GM19328 (cell line): ENCODE measurements around the gene TBC1D3B.
"Not testable (repeated sequence)": the region's sequence is repeated elsewhere in the genome, so short reads cannot be mapped to it uniquely, and the experiment has no call there.

Experiments
- ATAC-seq: cut with Tn5 transposase; IDR thresholded peaks from one replicate; pipeline ENCODE4 v1.9.1; 2021; ENCODE audit warnings: mild to moderate bottlenecking, moderate library complexity; ENCODE audit not compliant: unreplicated experiment

The TBC1D3B gene

DNA sequence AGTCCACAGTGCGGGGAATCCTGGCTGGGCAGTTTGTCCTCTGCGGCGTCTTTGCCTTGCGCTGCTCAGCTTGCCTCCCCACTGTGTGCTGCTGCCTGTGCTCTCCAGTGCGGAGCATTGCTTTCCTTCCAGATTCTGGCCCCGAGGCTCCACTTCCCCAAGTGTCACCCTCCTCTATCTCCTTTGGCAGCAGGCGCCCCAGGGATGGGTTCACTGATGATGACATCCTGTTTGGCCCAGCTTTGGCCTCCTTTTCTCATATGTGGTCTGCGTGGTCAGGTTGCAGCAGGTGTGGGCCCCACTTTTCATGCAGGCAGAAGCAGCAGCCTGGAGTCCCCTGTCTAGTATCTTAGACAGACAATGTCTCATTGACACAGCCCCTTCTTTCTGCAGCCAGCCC is 25.1 kb upstream of the TBC1D3B start:
- not testable (repeated sequence) for ATAC-seq

DNA sequence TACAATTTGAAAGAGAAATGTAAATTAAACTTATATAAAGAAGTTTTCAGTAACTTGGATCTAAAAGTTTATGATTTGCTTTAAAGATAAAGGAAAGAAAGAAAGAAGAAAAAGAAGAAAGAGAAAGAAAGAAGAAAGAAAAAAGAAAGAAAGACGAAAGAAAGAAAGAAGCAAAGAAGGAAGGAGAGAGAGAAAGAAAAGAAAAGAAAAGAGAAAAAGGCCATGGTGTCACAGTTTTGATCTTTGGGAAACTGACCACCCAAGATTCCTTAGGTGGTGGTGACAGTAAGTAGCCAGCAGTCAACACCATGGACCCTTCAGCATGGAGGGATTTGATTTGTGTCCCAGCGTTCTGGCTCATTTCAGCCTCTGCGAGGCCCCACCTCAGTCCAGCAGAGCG is 24.7 kb upstream of the TBC1D3B start:
- not testable (repeated sequence) for ATAC-seq

DNA sequence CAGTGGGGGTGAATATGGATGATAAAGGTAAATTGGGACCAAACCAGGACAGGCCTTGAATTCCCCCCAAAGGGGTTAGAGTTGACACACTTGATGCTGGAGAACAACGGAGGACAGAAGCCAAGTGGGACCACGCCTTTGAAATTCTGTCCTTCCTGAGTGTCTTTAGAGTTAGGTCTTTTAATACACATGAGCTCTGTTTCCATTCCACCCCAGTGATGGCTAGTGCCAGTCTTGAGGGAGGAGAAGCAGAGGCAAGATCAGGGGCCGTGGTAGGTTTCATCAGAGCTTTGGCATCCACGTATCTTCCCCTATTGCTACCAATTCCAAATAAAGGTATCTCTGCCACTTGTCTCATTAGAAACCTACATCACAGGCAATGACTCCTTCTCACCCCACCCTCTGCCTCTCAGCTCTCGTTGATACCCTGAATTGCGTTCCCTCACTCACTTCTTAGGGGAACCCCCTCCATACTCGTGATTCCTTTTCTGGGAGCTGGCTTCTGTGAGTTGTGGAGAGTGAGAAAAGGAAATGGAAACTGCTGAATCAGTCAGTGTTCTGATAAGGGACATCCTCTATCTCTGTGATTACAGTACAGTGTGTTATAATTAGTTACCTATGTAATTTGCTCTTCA is 22.5 kb upstream of the TBC1D3B start:
- no peak for ATAC-seq

DNA sequence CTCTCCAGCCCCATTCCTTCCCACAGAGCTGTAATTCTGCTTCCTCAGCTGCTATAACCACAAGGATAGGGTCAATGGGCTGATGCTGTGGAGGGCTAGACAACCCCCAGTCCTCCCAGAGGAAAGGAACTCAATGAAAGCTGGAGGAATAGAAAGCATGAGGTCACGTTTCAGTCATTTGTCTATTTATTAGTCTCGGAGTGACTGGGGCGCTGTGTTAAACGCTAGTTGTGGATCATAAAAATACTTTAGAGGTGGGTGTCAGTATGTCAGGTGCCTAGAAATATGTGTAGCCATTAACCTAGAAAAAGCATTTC is 20.9 kb upstream of the TBC1D3B start:
- peak; percentile 13 for ATAC-seq

DNA sequence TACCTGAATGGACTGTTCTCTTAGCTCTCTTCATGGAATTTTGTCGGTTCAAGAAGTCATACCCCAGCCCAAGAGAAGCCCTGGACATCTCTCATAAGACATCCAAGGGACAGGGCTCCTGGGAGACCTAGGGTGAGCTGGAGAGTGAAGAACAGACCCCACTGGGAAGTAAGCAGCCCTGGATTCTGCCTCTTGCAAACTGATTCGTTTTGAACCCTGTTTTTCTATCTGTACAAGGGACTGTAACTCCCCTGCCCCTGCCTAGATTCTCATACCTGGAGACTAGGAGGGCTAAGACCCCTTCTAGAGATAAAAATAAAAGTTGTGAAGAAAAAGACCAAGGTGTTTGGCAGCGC is 19.7 kb upstream of the TBC1D3B start:
- no peak for ATAC-seq

DNA sequence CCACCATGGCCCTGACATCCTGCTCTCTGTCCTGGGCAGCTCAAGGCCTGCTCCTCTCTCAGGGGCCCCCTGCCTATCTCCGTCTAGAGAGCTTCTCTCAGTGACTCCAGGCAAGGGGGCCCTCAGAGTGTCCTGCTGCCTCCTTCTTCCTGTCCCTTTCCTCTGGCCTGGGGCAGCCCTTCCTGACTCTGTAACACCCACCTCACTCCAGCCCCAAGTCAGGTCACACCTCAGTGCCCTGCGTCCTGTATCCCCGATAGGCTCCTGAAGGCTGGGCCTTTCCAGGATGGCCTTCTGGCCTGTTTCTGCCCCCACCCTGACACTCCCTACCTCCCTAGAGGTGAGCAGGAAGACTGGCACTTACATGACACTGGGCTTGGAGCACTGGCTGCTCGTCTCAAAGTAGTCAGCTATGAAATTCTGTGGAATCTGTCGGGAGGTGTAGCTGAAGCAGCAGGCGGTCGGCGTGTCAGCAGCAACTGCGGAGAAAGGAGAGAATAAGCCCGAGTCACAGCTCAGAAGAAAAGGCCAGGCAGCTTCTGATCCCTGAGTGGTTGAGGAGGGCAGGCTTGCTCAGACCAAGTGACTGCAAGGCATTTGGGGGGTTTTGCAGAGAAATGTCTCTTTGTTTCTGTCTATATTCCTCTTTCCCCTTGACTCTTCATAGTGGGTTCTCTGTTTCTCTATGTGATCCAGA is 19.1 kb upstream of the TBC1D3B start:
- no peak for ATAC-seq

DNA sequence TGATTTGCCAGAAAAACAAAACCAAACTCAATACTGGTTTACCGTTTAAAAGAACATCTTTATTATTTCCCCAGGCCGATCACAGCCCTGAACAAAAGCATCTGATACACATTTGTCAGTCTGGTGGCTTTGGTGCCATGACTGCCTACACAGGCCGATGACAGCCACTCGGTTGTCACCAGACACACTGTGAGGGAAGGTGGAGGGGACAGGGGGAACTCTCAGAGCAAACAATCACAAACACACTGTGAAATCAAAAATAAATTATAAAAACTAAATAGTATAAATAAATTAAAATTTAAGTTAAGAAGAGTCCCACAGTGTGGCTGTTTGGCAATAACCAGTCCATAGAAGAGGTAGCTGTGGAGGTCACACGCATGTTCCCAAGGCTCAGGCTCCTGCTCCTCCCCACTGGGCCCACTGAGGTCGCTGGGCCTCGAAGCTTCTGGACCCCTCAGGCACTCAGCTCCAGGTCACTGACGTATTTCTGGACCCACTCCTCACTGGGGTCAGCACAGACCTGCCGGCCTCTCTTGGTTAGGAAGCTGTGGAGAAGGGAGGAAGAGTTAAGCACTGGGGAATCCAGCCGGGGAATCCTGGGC is 18.5 kb upstream of the TBC1D3B start:
- not testable (repeated sequence) for ATAC-seq

DNA sequence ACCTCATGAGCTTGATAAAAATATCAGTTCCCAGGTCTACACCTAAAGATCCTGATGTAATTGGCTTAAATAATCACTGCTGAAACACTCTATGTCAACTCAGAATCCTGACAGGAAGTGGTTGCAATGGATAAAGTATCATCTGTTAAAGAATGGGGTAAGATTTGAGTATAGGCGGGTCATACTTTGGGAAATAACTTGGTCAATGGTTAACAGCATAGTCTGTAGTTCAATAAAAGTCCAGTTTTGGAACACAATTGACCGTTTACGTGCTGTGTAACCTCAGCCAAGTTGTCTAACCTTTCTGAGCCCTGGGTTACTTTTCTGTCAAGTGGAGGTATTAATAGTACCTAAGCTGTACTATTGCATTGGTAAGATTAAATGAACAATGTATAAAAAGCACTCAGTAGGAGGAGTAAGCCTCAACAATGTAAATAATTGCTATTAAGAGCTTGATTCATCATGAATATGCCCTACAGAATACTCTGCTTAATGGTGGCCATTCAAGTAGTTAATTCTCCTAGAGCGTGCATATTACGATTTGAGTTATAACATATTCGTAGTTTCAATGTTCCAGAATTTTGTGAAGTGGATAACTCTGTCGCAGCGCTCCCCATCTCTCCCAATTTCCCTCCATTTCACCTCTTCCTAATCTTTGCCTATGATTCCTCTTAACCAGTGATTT is 17.9 kb upstream of the TBC1D3B start:
- ATAC-seq = not testable (repeated sequence)

DNA sequence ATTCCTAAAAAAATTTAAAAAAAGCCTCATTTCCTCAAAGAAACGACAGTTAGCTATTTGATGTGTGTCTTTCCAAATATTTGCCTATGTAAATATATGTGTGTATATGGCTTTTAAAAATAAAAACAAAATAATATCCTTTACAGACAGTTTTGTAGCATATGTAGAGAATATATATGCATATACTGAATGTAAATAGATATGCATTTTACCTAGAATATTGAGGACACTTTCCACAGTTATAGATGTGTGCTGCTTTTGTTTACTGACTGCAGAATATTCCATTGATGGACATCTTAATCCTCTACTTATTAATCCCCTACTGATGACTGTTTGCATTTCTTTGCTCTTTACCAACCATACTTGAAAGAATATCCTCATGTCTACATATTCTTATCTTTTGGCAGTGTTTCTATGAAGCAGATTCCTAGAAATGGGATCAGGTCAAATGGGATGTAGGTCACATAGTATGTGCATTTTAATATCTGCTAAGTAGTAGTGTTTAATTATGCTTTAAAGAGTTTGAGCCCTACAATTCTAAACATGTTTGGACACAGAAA is 16.9 kb upstream of the TBC1D3B start:
- ATAC-seq = no peak

DNA sequence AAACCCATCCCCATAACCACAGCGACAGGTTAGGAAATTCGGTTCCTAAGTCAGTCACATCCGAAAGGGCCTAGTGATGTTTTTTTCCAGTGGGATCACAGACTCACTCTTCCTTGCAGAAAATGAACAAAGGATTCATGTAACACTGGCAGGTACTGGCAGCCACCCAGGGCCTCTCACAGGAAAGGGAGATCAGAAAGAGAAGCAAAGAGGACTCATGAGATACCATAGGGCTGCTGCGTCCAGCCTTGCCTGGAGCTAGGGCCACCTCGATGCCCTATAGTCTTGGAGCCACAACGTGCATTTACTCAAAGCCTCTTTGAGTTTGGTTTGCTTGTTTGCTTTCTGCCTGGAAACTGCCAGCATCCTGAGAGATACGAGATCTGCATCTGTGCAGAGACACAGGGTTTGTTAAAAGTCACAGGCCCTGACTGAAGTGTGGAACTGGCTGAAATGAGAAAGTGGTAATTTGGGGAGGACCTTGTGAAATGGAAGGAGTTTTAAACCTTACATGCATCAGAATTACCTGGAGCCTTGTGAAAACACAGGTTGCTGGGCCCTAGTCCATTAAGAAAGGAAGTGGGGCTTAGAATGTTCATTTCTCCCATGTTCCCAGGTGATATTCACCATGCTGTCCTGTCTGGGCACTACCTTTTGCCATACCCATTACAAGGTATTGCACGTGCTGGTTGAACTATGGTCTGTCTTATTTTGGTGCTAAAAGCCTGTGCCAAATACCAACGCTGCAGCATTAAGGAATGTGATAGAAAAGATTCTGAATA is 14.3 kb upstream of the TBC1D3B start:
- ATAC-seq = not testable (repeated sequence)

DNA sequence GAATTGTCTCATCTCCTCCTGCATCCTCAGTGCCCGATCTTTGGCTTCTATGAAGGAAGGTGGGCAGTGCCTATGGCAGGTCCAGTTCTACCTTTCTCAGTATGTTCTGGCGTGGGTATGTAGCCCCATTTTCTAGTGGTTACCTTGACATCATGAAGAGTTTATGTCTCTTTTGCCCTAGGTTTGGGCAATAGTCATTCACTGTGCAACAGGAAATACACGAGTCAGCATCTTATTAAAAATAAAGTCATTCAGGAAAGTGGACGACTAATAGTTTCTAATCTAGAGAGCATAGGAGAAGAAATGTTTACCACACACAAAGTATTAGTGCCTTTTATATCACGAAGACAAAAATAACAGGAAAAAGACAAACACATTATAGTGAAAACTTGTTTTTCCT is 13.6 kb upstream of the TBC1D3B start:
- ATAC-seq = not testable (repeated sequence)

DNA sequence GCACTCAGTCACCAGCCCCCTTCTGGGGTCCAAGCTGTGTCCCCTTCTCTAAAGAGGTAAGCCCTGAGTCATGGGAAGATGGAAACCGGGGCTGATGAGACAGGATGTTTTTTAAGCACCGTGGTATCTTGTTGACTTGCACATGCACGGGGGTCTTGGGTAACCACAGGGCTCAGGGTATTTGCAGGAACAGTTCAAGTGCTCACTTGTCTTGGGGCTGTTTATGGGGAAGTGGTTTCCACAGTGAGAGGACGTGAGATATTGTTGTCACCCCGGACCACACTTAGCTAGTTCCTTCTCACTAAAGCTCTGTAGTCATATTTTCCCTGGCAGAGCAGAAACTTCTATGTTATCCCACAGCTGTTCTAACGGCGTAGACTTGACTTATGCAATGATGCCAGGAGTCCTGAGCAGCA is 12.5 kb upstream of the TBC1D3B start:
- ATAC-seq = peak; percentile 51

DNA sequence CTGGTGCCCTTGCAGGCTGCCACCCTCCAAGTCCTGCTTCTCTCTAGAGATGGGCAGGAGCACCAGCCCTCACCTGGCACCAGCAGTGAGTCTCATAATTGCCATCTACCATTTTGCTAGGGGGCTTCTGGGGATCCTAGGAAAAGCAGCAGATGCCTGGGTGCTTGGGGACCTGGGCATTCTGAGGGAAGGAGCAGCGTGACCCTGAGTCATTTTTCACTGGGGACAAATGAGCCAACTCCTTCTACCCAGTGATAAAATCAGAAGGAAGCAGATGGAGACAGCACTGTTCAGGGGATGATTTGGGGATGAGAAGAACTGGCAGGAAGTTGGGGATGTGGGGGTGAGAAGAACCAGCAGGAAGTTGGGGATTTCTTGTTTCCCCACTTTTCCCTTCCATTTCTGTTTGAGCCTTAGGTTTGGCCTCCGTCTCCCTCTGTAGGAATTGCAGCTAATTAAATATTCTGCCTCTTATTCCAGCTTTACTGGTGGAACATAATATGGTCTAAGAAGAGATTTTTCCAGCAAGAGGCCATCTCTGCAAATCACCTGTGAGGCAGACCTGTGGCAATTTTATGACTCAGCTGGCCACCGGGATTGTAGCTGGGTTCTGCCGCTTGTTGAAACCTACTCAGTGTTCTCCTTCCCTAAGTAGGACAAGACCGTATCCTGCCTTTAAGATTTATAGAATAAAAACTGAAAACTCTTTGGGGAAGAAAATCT is 11.7 kb upstream of the TBC1D3B start:
- ATAC-seq = not testable (repeated sequence)

DNA sequence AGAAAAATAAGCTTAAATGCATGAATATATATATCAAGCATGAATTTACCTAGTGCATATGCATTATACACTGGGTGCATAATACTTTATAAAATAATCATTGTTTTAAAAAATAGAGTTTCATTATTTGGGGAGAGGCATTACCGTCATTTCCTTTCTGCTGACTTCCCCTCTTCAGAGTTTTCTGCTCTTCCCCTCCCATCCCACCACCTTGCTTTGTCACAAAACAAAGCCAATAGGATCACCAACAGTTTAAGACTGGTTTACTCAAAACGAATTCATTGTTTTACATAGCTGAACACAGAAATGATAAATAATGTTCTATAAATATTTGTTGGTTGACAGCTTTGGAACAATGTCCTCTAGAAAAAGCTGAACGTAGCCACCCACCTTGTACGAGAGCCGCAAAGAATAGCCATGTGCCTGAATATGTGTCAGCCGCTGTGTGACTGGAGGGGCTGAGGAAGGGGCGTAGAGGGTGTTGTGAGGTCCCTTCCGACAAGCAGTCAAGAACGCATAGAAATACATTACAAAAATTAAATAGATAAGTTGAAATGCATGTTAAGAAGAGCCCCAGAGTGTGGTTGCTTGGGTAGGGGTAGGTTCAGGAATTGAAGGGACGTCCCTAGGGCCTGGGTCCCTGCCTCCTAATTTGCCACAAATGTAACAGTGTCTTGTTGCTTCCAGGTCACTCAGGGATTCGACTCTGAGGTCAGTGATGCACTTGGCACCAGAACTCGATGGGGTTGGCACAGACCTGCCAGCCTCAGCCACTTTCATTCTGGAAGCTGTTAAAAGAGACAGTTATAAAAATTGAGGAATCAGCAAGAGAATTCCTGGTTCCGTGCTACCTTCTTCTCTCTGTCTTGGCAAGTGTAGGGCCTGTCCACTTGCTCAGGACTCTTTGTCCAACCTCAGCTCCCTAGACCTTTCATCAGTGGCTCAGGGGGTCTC is 10.7 kb upstream of the TBC1D3B start:
- not testable (repeated sequence) for ATAC-seq

DNA sequence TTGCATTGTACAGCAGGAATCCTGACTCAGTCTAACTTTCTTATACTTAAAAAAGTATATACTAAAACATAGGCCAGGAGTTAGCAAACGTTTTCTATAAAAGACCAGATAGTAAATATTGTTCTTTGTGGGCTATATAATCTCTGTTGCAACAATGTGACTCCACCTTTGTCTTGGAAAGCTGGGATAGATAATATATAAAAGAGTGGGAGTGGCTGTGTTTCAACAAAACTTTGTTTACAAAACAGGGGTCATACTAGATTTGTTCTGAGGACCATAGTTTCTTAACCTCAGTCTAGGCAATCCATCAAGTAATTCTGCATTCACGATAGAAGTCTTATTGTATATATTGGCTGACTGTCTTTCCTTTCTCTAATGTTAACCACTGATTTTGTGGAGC is 9.0 kb upstream of the TBC1D3B start:
- no peak for ATAC-seq

DNA sequence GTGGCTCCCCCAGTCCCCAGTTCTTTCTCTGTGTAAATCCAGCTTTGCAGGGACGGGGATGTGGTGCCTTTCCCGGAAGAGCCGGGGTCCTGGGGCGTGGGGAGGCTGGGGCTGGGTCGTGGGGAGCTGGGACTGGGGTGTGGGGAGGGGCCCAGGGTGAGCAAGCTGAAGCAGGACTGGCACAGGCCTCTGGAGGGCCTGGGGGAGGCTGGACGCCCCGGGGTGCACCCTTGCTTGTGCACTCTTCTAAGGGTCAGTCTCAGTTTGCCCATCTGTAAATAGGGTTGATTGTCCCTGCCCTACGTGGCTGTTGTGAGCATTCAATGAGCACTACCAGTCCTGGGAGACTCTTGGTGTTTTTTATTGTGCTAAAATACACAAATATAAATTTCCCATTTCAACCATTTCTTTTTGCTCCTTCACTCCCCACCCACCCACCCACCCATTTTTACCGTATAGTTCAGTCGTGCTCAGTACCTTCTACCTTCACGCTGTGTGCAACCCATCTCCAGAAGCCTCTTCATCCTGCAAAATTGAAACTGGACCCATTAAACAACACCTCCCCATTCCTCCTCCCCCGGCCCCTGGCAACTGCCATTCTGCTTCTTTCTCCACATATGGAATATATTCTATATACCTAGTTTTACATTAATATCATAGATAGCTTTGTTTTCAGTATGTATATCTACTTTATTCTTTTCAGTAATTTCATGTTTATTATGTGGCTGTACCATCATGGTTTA is 7.8 kb upstream of the TBC1D3B start:
- ATAC-seq = no peak

DNA sequence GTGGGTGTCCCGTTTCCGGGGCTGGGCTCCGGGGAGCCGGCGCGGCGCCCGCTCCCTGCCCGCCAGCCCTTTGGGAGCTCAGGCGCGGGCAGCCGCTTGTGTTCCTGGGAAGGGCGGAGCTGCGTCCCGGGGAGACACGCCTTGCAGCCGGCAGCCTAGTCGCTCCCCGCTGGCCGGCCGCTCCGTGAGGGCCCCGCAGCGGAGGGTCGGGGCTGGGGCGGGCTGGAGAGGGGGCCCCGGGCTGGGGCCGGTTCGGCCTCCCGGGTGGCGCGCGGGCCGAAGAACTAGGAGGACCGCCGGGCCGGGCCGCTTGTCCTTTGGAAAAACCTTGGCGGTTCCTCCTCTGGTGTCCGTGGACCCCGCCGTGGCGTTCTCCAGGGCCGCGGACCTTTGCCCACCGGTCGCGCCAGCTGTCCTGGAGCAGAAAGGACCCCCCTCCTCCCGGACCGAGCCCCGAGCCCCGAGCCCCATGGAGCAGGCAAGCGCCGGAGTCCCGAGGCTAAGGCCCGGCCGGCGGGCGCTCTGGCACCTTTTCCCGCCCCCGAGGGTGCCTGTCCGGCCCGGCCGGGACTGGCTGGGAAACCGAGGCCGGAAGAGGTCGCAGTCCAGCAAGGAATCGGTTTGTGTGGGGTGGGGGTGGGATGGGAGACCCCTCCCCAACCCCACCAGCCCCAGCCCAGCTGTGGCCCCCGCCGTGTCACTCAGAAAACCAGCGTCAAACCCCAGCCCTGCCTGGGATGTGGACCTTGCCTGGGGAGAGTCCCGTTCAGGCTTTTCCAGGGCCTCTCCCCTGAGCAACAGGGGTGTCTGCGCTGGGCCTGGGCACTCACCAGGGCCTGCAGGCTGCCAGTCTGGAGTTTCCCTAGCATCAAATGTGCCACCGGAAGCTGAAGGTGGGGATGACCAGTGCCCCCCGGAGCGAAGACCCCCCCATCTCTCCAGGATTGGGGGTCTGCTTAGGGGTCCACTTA is 6.8 kb upstream of the TBC1D3B start:
- no peak for ATAC-seq
